Stimulated activated CD4-positive, alpha-beta T cell treated with anti-CD3 and anti-CD28 coated beads, Interleukin-1b, Interleukin-23, amount 100 ng/mL, for 4 hours (primary cell): Measurements from ENCODE around the gene ALDH1A2.

Experiments
- DNase-seq, 2 donors: peaks; one replicate each; pipeline ENCODE4 v3.0.0-alpha.2; 2020; ENCODE audit warnings: low read depth in 2 of 2

Gene ALDH1A2

GRCh38 chr15:57945616-57946015 lies 119.9 kb downstream of the ALDH1A2 start:
- no peak for DNase-seq

GRCh38 chr15:57943754-57944420 lies 121.6 kb downstream of the ALDH1A2 start:
- no peak for DNase-seq

- no peak for DNase-seq
Measured at GRCh38 chr15:57943171-57943570, 122.3 kb downstream of the ALDH1A2 start.

GRCh38 chr15:57941816-57942215 lies 123.7 kb downstream of the ALDH1A2 start:
- no peak for DNase-seq

GRCh38 chr15:57932348-57932747 lies 133.2 kb downstream of the ALDH1A2 start:
- no peak for DNase-seq

- no peak for DNase-seq
Measured at GRCh38 chr15:57931570-57931969, 133.9 kb downstream of the ALDH1A2 start.

- no peak for DNase-seq
Measured at GRCh38 chr15:57927091-57927631, 138.3 kb downstream of the ALDH1A2 start.

GRCh38 chr15:57925650-57926049 lies 139.9 kb downstream of the ALDH1A2 start:
- DNase-seq = no peak

- no peak for DNase-seq
Measured at GRCh38 chr15:57924598-57924997, 140.9 kb downstream of the ALDH1A2 start.

GRCh38 chr15:57923750-57924149 lies 141.8 kb downstream of the ALDH1A2 start:
- no peak for DNase-seq

- no peak for DNase-seq
Measured at GRCh38 chr15:57923306-57923705, 142.2 kb downstream of the ALDH1A2 start.

- DNase-seq = no peak
Measured at GRCh38 chr15:57922776-57923175, 142.7 kb downstream of the ALDH1A2 start.

- DNase-seq = no peak
Measured at GRCh38 chr15:57921371-57921770, 144.1 kb downstream of the ALDH1A2 start.

- no peak for DNase-seq
Measured at GRCh38 chr15:57920911-57921310, 144.6 kb downstream of the ALDH1A2 start.

GRCh38 chr15:57919754-57920153 lies 145.8 kb downstream of the ALDH1A2 start:
- no peak for DNase-seq

- DNase-seq = no peak
Measured at GRCh38 chr15:57917998-57918397, 147.5 kb downstream of the ALDH1A2 start.

- DNase-seq = no peak
Measured at GRCh38 chr15:57916695-57917094, 148.8 kb downstream of the ALDH1A2 start.

- no peak for DNase-seq
Measured at GRCh38 chr15:57915827-57916531, 149.5 kb downstream of the ALDH1A2 start.

- no peak for DNase-seq
Measured at GRCh38 chr15:57914350-57915055, 151.0 kb downstream of the ALDH1A2 start.

GRCh38 chr15:57911247-57911646 lies 154.3 kb downstream of the ALDH1A2 start:
- DNase-seq = no peak

GRCh38 chr15:57910672-57911071 lies 154.8 kb downstream of the ALDH1A2 start:
- DNase-seq = no peak

GRCh38 chr15:57909388-57909787 lies 156.1 kb downstream of the ALDH1A2 start:
- no peak for DNase-seq

GRCh38 chr15:57903626-57904025 lies 161.9 kb downstream of the ALDH1A2 start:
- DNase-seq = no peak
